ENCODE results near the gene INPP5A. TPM values are rescaled to one million over a fixed set of nuclear protein-coding genes. Genes with fewer than 3 reads are reported as not detected.

The INPP5A gene
- total RNA-seq, 1 experiment from 2014 or later, result 44.5 TPM

DNA sequence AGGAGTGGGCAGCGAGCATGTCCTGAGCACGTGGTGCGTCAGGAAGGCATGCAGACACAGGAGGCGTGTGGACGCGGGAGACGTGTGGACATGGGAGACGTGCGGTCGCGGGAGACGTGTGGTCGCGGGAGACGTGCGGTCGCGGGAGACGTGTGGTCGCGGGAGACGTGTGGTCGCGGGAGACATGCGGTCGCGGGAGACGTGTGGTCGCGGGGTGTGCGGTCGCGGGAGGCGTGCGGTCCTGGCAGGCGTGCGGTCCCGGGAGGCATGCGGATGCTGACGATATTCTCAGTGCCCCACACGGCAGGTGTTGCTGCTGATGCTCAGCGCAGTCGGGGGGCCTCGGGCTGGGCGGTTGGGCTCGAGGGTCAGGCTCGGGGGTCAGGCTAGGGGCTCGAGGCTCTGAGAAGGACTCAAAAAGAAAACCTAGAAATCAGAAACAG lies 154.1 kb downstream of the INPP5A start:
- DNase-seq, result peak in 1 of 2 experiments; percentile 24
- H3K27ac Mint-ChIP-seq (ENCODE audit: unreplicated experiment), result no peak overlapping the region
- H3K27me3 Mint-ChIP-seq (ENCODE audit: insufficient read depth, unreplicated experiment), result no peaks in the 10 kb centered on the region
- H3K36me3 ChIP-seq (ENCODE audit: control insufficient read depth, insufficient read depth, low read length), result no peaks in the 10 kb centered on the region; the same call in 1 of the 2 replicates
- H3K4me3 Mint-ChIP-seq (ENCODE audit: unreplicated experiment), result no peak overlapping the region
- ChIA-PET POLR2A (no interaction called here), CTCF (no interaction called here)
- TF ChIP-seq, protein P1, sequence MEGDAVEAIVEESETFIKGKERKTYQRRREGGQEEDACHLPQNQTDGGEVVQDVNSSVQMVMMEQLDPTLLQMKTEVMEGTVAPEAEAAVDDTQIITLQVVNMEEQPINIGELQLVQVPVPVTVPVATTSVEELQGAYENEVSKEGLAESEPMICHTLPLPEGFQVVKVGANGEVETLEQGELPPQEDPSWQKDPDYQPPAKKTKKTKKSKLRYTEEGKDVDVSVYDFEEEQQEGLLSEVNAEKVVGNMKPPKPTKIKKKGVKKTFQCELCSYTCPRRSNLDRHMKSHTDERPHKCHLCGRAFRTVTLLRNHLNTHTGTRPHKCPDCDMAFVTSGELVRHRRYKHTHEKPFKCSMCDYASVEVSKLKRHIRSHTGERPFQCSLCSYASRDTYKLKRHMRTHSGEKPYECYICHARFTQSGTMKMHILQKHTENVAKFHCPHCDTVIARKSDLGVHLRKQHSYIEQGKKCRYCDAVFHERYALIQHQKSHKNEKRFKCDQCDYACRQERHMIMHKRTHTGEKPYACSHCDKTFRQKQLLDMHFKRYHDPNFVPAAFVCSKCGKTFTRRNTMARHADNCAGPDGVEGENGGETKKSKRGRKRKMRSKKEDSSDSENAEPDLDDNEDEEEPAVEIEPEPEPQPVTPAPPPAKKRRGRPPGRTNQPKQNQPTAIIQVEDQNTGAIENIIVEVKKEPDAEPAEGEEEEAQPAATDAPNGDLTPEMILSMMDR (IDR thresholded peaks at IDR 0.05; ENCODE audit: insufficient read depth in 1 of 2, low read depth in 1 of 2, low read length in 1 of 2, severe bottlenecking in 1 of 2, unreplicated experiment in 1 of 2), result no peak
- H3K27me3 ChIP-seq (replicated peaks; ENCODE audit: control insufficient read depth, insufficient read depth, low read length), result no peaks in the 10 kb centered on the region
- H3K4me1 ChIP-seq, result no peaks in the 10 kb centered on the region
- H3K9me3 ChIP-seq, result no peaks in the 10 kb centered on the region
- intact Hi-C loops (cut with micrococcal nuclease; ENCODE audit: unreplicated experiment), result no loop called here
- H3K36me3 Mint-ChIP-seq (ENCODE audit: insufficient read depth, unreplicated experiment), result peaks cover 7% of the 10 kb centered on the region
- H3K9me3 Mint-ChIP-seq (ENCODE audit: unreplicated experiment), result peaks cover 18% of the 10 kb centered on the region
- no peaks in the 10 kb centered on the region for H3K4me1 Mint-ChIP-seq (ENCODE audit: low read depth, unreplicated experiment)
- H3K4me3 ChIP-seq (ENCODE audit: low read depth, low read length), result no peak overlapping the region
- BruUV-seq (replicated peaks), result no TSS peak

DNA sequence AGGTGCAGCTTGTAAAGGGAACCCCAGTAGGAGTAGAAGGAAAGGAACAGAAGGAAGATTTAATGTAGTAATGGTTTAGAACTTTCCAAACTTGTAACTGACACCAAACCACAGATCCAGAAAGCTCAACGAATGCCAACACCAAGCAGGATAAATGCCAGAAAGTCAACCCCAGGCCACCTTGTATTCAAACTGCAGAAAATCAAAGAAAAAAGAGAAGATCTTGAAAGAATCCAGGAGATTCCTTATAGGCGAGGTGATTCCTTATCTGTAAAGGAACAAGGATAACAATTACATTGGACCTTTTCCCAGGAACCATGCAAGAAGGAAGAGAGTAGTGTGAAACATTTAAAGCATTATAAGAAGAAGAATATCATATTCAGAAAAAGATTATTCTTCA lies 154.7 kb downstream of the INPP5A start:
- no peaks in the 10 kb centered on the region for H3K4me1 Mint-ChIP-seq (ENCODE audit: low read depth, unreplicated experiment)
- H3K4me3 ChIP-seq (ENCODE audit: low read depth, low read length), result no peak overlapping the region
- no peaks in the 10 kb centered on the region for H3K27me3 ChIP-seq (replicated peaks; ENCODE audit: control insufficient read depth, insufficient read depth, low read length)
- peaks cover 7% of the 10 kb centered on the region for H3K36me3 Mint-ChIP-seq (ENCODE audit: insufficient read depth, unreplicated experiment)
- POLR2A ChIA-PET, result no interaction called here
- no peak overlapping the region for H3K27ac Mint-ChIP-seq (ENCODE audit: unreplicated experiment)
- no peak overlapping the region for H3K4me3 Mint-ChIP-seq (ENCODE audit: unreplicated experiment)
- H3K4me1 ChIP-seq, result no peaks in the 10 kb centered on the region
- H3K27me3 Mint-ChIP-seq (ENCODE audit: insufficient read depth, unreplicated experiment), result no peaks in the 10 kb centered on the region
- TF ChIP-seq, protein P1 (IDR thresholded peaks at IDR 0.05; ENCODE audit: insufficient read depth in 1 of 2, low read depth in 1 of 2, low read length in 1 of 2, severe bottlenecking in 1 of 2, unreplicated experiment in 1 of 2), result no peak
- no peaks in the 10 kb centered on the region for H3K9me3 ChIP-seq
- H3K9me3 Mint-ChIP-seq (ENCODE audit: unreplicated experiment), result peaks cover 18% of the 10 kb centered on the region
- intact Hi-C loops (cut with micrococcal nuclease; ENCODE audit: unreplicated experiment), result no loop called here
- DNase-seq, result no peak
- no peaks in the 10 kb centered on the region; the same call in 1 of the 2 replicates for H3K36me3 ChIP-seq (ENCODE audit: control insufficient read depth, insufficient read depth, low read length)
- CTCF ChIA-PET, result no interaction called here
- no TSS peak for BruUV-seq (replicated peaks)

DNA sequence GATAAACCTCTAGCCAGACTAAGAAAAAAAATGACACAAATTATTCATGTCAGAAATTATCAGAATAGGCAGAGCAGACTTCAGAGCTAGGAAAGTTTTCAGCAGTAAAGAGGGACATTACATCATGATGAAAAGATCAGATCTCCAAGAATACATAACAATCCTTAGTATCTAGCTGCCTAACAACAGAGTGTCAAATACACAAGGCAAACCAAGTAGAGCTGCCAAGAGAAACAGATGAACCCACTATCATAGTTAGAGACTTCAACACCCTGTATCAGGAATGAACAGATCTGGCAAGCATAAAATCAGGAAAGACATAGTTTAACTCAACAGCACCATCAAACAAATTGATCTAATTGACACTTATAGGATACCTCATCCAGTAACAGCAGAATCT lies 156.1 kb downstream of the INPP5A start:
- H3K9me3 Mint-ChIP-seq (ENCODE audit: unreplicated experiment), result peaks cover 18% of the 10 kb centered on the region
- H3K9me3 ChIP-seq, result no peaks in the 10 kb centered on the region
- TF ChIP-seq, protein P1 (IDR thresholded peaks at IDR 0.05; ENCODE audit: insufficient read depth in 1 of 2, low read depth in 1 of 2, low read length in 1 of 2, severe bottlenecking in 1 of 2, unreplicated experiment in 1 of 2), result no peak
- ChIA-PET CTCF (no interaction called here), POLR2A (no interaction called here)
- BruUV-seq (replicated peaks), result no TSS peak
- H3K4me3 ChIP-seq (ENCODE audit: low read depth, low read length), result no peak overlapping the region
- H3K4me3 Mint-ChIP-seq (ENCODE audit: unreplicated experiment), result no peak overlapping the region
- no peak overlapping the region for H3K27ac Mint-ChIP-seq (ENCODE audit: unreplicated experiment)
- H3K36me3 ChIP-seq (ENCODE audit: control insufficient read depth, insufficient read depth, low read length), result no peaks in the 10 kb centered on the region; the same call in 1 of the 2 replicates
- no peaks in the 10 kb centered on the region for H3K27me3 ChIP-seq (replicated peaks; ENCODE audit: control insufficient read depth, insufficient read depth, low read length)
- intact Hi-C loops (cut with micrococcal nuclease; ENCODE audit: unreplicated experiment), result no loop called here
- H3K4me1 ChIP-seq, result no peaks in the 10 kb centered on the region
- H3K27me3 Mint-ChIP-seq (ENCODE audit: insufficient read depth, unreplicated experiment), result no peaks in the 10 kb centered on the region
- DNase-seq, result no peak
- H3K4me1 Mint-ChIP-seq (ENCODE audit: low read depth, unreplicated experiment), result no peaks in the 10 kb centered on the region
- H3K36me3 Mint-ChIP-seq (ENCODE audit: insufficient read depth, unreplicated experiment), result peaks cover 6% of the 10 kb centered on the region
